HEK293 (cell line): ENCODE measurements around the gene CADPS2.

Source experiments
- ATF2 ChIP-seq: fragments of 450-650 bp; formaldehyde crosslinking; IDR thresholded peaks from 2 replicates; pipeline ENCODE4 v1.5.1; 2016; ENCODE audit warnings: missing biosample characterization, missing genetic modification characterization, low read depth
- CTCF ChIP-seq: fragments of 450-650 bp; formaldehyde crosslinking; IDR thresholded peaks from 2 replicates; pipeline ENCODE4 v1.5.1; 2016; ENCODE audit warnings: missing biosample characterization, missing genetic modification characterization
- PATZ1 ChIP-seq: fragments of 450-650 bp; formaldehyde crosslinking; IDR thresholded peaks from 2 replicates; pipeline ENCODE4 v1.5.1; 2016; ENCODE audit warnings: missing biosample characterization, missing genetic modification characterization
- PBX3 ChIP-seq: sonication (generic); formaldehyde crosslinking; IDR thresholded peaks from 2 replicates; pipeline ENCODE4 v1.8.1; 2022; ENCODE audit warnings: mild to moderate bottlenecking, moderate library complexity, missing genetic modification reagents
- SETDB1 ChIP-seq: IDR thresholded peaks from one replicate; pipeline ENCODE4 v1.6.1; 2017; ENCODE audit warnings: mild to moderate bottlenecking, low read length, moderate library complexity, mixed read lengths; ENCODE audit not compliant: insufficient read length
- ZNF121 ChIP-seq: fragments of 450-650 bp; formaldehyde crosslinking; IDR thresholded peaks from 2 replicates; pipeline ENCODE4 v1.5.1; 2016; ENCODE audit warnings: missing biosample characterization, missing genetic modification characterization
- ZNF24 ChIP-seq: fragments of 450-650 bp; formaldehyde crosslinking; IDR thresholded peaks from 2 replicates; pipeline ENCODE4 v1.5.1; 2016; ENCODE audit warnings: missing biosample characterization, missing genetic modification characterization
- ZNF292 ChIP-seq: fragments of 450-650 bp; formaldehyde crosslinking; IDR thresholded peaks from 2 replicates; pipeline ENCODE4 v1.5.1; 2016; ENCODE audit warnings: low read depth, missing biosample characterization, missing genetic modification characterization, borderline replicate concordance
- ZNF530 ChIP-seq: fragments of 450-650 bp; formaldehyde crosslinking; IDR thresholded peaks from 2 replicates; pipeline ENCODE4 v1.5.1; 2016; ENCODE audit warnings: low read depth, missing biosample characterization, missing genetic modification characterization
- ZNF76 ChIP-seq: fragments of 450-650 bp; formaldehyde crosslinking; IDR thresholded peaks from 2 replicates; pipeline ENCODE4; 2016; ENCODE audit warnings: low read depth, missing biosample characterization, missing genetic modification characterization, borderline replicate concordance
- ZNF785 ChIP-seq: fragments of 450-650 bp; formaldehyde crosslinking; IDR thresholded peaks from 2 replicates; pipeline ENCODE4 v1.5.1; 2016; ENCODE audit warnings: missing biosample characterization, missing genetic modification characterization

GRCh38 chr7:122884186-122884585 is 2.1 kb downstream of the CADPS2 start:
- TF ChIP-seq ZNF76 (tag by site-specific recombination) (no peak), CTCF (tag by site-specific recombination) (no peak), ZNF121 (tag by site-specific recombination) (no peak), ZNF292 (no peak), PBX3 (CRISPR knock-in tag) (no peak), ZNF785 (no peak), ATF2 (no peak), SETDB1 (no peak), PATZ1 (no peak), ZNF530 (no peak), ZNF24 (tag by site-specific recombination) (no peak; the same call in 1 of the 2 replicates)
